Measurements from ENCODE around the gene GATA5. TPM values are rescaled to one million over a fixed set of nuclear protein-coding genes. Genes with fewer than 3 reads are reported as not detected.

Gene GATA5
- total and polyA plus RNA-seq, 10 of the 15 experiments (the other 5 are each of a cell fraction or from before 2014, with no cell fraction given), result not detected

GRCh38 chr20:62502496-62503095 is 26.8 kb upstream of the GATA5 start:
- H3K9me3 ChIP-seq (replicated peaks; ENCODE audit: control insufficient read depth, insufficient read depth, low read length), result no peaks in the 10 kb centered on the region
- ChIA-PET POLR2A (interaction anchor here (1.1 to 1.7 kb wide), 3 partner anchors 114 to 292 kb away, joined by 3 to 5 read pairs (median 5); no protein-coding TSS in a partner anchor), RAD21 (ENCODE audit: unreplicated experiment) (interaction anchor here (0.8 to 5.1 kb wide), 4 partner anchors 115 to 292 kb away, joined by 3 to 33 read pairs (median 5); no protein-coding TSS in a partner anchor), SMC1A (ENCODE audit: uncharacterized antibody, unreplicated experiment) (interaction anchor here (0.9 to 2.6 kb wide), 3 partner anchors 114 to 286 kb away, joined by 3 to 12 read pairs (median 3); no protein-coding TSS in a partner anchor), CTCF (interaction anchor here (0.6 to 3.7 kb wide), 8 partner anchors 69 to 306 kb away, joined by 3 to 23 read pairs (median 6); no protein-coding TSS in a partner anchor)
- peak overlapping the region; percentile 30; the same call in 1 of the 2 replicates for H3K27ac ChIP-seq (ENCODE audit: control insufficient read depth, insufficient read depth)
- no TSS peak for BruUV-seq (replicated peaks)
- intact Hi-C loops (cut with micrococcal nuclease; ENCODE audit: unreplicated experiment) (loop anchor here (5.0 kb wide), 1 partner anchor 305 kb away; no protein-coding TSS in a partner anchor), in situ Hi-C loops (cut with MboI) (loop anchor here (5.0 kb wide), 2 partner anchors 115 to 290 kb away; no protein-coding TSS in a partner anchor)
- no peaks in the 10 kb centered on the region for H3K79me2 ChIP-seq (ENCODE audit: control insufficient read depth, insufficient read depth, low read length)
- peak overlapping the region; percentile 28; the same call in 1 of the 2 replicates for H3K9ac ChIP-seq (ENCODE audit: control insufficient read depth, insufficient read depth, low read length)
- ATAC-seq (no peak), FAIRE-seq (no peak), DNase-seq (ENCODE audit: low read depth, low spot score) (no peak)
- no peak overlapping the region; the same call in 1 of the 2 replicates for H2AFZ ChIP-seq (ENCODE audit: control insufficient read depth, low read depth, low read length)
- 96% methylated on average over 12 of the region's 16 CpGs for WGBS (ENCODE audit: insufficient coverage, insufficient replicate concordance, low lambda C conversion rate, missing lambda C conversion rate)
- no peaks in the 10 kb centered on the region for H3K27me3 ChIP-seq (replicated peaks in 1 of 2; ENCODE audit: control insufficient read depth in 2 of 2, insufficient read depth in 2 of 2, low read length in 1 of 2)
- TF ChIP-seq ZNF207 (IDR thresholded peaks at IDR 0.05; ENCODE audit: borderline replicate concordance) (no peak), SMARCA5 (IDR thresholded peaks at IDR 0.05) (0 out of 2 replicates have a peak, but pooled peaks have one; percentile 6), TAF1 (IDR thresholded peaks at IDR 0.05; ENCODE audit: borderline replicate concordance, low read depth, low read length) (no peak)
- no peaks in the 10 kb centered on the region for H4K20me1 ChIP-seq (ENCODE audit: control insufficient read depth, insufficient read depth)
- H3K4me1 ChIP-seq (ENCODE audit: control insufficient read depth, insufficient read depth, low read length), result peaks cover 18% of the 10 kb centered on the region
- no peaks in the 10 kb centered on the region for H3K36me3 ChIP-seq (ENCODE audit: control insufficient read depth in 2 of 2, insufficient read depth in 2 of 2, low read length in 1 of 2)
- no peak overlapping the region for H3K4me3 ChIP-seq
- H3K4me2 ChIP-seq (ENCODE audit: control insufficient read depth, insufficient read depth), result peak overlapping the region; percentile 40; the same call in 1 of the 2 replicates
